Jurkat, Clone E6-1 (cell line): ENCODE data around the gene RANBP10. TPM values are rescaled to one million over a fixed set of nuclear protein-coding genes. Genes with fewer than 3 reads are reported as not detected.
"Not testable (repeated sequence)": the region's sequence is repeated elsewhere in the genome, so short reads cannot be mapped to it uniquely, and the experiment has no call there.

ENCODE experiments used
- DNase-seq: peaks from one replicate; pipeline ENCODE4 v3.0.0-alpha.2; 2011; ENCODE audit warnings: low read depth, low spot score
- H3K4me3 ChIP-seq: 2 replicates; pipeline ENCODE4 v1.5.1; 2011; ENCODE audit warnings: mild to moderate bottlenecking, low read length, control low read depth, moderate library complexity
- polyA plus RNA-seq: library from polyadenylated mRNA; unstranded; fragments of >200 nt; gene quantifications from one replicate; pipeline ENCODE4 v1.2.1, GENCODE V29; 2012; ENCODE audit warnings: missing spikeins; ENCODE audit not compliant: insufficient read length, insufficient read depth

Gene RANBP10
- 15.3 TPM for polyA plus RNA-seq

DNA sequence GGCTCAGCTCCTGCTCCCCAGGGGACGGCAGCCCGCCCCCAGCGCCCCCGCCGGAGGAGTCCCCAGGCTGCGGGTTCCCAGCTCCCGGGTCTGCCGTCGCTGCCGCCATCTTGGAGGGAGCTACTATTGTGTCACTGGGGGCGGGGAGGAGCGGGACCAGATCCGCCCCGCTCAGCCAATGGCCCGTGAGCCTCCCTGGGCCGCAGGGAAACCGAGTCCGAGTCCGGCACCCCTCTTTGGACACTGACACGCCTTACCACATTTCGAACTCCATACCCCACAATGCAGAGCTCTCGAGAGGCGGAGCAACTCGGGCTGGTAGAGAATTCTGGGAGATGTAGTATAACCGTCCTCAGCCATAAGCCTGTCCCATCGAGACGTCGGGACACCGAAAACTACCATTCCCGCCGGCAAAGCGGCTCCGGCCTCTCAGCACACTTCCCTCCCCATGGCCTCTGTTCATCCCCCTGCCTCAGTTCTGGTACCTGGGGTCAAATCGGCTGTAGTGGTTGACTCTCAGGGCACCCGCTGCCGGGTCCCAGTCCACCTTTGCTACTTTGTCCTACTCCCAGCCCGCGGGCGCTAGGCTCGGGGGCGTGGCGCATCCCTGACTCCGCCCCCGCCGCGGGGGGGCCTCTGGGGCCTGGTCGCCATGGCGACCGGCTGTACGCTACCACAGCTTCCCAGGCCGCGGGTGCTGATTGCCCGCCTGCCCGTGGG is at the start of gene RANBP10, which contains the start of gene TSNAXIP1:
Gene RANBP10 (minus strand): TSS at position 133 of the 720 bp plus-strand sequence. CDS start 24 bp downstream, at position 109.
Gene TSNAXIP1 (plus strand): TSS at position 462 of the 720 bp plus-strand sequence. CDS start 261 bp downstream, outside the sequence.
- peak; percentile 98 for DNase-seq
- H3K4me3 ChIP-seq, result peak within 1 kb of the TSS; percentile 98

DNA sequence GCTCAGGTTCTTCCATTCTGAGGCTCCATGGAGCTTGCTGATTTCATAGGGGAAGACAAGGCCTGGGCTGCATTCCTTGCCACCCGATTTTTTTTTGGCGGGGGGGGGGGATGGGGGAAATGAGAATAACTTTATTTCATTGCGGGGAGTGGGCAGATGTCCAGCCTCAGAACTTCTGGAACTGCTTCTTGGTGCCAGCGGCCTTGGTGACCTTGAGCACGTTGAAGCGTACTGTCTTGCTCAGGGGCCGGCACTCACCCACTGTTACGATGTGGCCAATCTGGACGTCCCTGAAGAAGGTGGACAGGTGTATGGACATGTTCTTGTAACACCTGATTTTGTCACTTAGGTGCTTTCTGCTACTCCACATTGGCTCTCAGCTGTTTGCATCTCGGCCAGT is 49.4 kb upstream of the RANBP10 start:
- DNase-seq, result no peak
- no peak overlapping the region for H3K4me3 ChIP-seq

DNA sequence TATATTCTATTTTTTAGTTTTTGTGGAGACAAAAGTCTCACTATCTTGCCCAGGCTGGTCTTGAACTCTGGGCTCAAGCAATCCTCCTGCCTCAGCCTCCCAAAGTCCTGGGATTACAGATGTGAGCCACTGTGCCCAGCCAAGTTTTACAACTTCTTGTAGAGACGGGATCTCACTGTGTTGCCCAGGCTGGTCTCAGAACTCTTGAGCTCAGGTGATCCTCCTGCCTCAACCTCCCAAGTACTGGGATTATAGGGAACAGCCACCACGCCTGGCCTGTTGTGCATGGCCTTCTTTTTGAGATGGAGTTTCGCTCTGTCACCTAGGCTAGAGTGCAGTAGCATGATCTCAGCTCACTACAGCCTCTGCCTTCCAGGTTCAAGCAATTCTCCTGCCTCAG is 47.3 kb upstream of the RANBP10 start:
- H3K4me3 ChIP-seq, result no peak overlapping the region

GRCh38 chr16:67848118-67848517 is 41.8 kb upstream of the RANBP10 start:
- DNase-seq, result no peak
- H3K4me3 ChIP-seq, result peak overlapping the region; percentile 92

More for the DNA sequence above, 47.3 kb upstream of the RANBP10 start:
- no peak for DNase-seq

- peak within 1 kb of the TSS; percentile 92 for H3K4me3 ChIP-seq
- DNase-seq, result no peak
Measured at GRCh38 chr16:67847064-67847861, 40.9 kb upstream of the RANBP10 start, which contains the start of gene CENPT. CENPT (minus strand) TSS chr16:67847693; CDS start chr16:67833859, 13,834 bp downstream.

- peak within 1 kb of the TSS; percentile 92 for H3K4me3 ChIP-seq
Measured at GRCh38 chr16:67846320-67847063, 40.1 kb upstream of the RANBP10 start, which contains the start of gene NUTF2. NUTF2 (plus strand) TSS chr16:67846933; CDS start chr16:67865131, 18,198 bp downstream.

DNA sequence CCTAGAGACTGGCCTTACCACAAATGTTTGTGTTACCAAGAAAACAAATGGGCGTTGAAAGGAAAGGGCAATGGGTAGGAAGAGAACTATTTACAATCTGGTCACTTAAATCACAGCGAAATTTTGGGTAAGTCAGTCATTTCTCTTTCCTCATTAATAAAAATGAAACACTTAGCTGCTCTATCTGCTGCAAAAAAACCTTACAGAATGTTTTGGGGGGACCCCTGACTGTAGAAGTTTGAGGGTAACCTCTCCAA is 39.6 kb upstream of the RANBP10 start:
- H3K4me3 ChIP-seq, result peak overlapping the region; percentile 92
- DNase-seq, result no peak

More at GRCh38 chr16:67846320-67847063, 40.1 kb upstream of the RANBP10 start, which contains the start of gene NUTF2:
- peak; percentile 92 for DNase-seq

- DNase-seq, result no peak
- peak overlapping the region; percentile 92 for H3K4me3 ChIP-seq
Measured at GRCh38 chr16:67845291-67846062, 39.1 kb upstream of the RANBP10 start.

DNA sequence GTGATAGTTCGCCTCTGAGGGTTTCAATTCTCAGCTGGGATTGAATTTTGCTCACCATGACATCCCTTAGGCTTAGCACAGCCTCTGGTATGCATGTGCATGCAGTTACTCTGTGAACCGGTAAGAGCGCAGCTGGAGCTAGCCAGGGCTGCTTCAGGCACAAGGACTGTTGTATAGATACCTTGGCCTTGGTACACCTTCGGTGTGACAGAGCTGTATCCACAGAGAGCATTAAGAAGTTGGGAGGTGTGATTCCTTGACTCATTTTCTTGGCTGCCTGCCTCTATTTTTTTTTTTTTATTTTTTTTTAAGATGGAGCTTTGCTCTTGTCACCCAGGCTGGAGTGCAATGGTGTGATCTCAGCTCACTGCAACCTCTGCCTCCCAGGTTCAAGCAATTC is 38.1 kb upstream of the RANBP10 start:
- no peak overlapping the region for H3K4me3 ChIP-seq
- DNase-seq, result no peak

GRCh38 chr16:67843343-67843765 is 37.0 kb upstream of the RANBP10 start:
- peak; percentile 50 for DNase-seq
- peak overlapping the region; percentile 81 for H3K4me3 ChIP-seq

- peak overlapping the region; percentile 81 for H3K4me3 ChIP-seq
- peak; percentile 27 for DNase-seq
Measured at GRCh38 chr16:67842509-67843342, 36.4 kb upstream of the RANBP10 start.

DNA sequence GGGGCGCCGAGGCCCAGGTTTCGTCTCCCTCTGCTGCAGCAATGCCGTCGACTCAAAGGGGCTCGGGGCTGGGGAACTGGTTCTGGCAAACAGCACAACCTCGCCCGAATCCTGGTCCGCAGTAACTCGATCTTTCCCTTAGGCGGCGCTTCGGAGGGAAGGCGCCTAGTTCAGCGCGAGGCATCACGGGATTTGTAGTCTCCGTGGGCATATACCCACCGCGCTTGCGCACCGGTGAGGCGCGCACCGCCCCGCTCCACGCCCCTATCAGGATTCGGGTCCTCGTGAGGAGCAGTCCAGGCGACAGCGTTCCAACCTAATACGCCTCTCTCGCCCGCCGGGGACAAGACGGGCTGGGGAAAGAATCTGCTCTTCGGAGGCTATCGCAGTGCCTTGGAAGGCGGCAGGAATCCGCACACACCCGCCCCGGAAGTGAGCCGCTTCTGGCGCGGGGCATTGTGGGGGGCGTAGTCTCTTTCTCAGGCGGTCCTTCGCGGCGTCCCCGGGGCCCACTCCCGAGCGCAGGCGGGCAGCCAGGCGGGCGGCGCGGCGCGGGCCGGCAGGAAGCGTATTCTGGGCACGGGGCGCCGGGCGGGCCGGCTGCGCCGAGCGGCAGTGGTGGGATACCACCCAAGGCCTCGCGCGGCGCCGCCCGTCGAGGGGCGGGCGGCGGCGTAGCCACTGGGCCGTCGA is 35.6 kb upstream of the RANBP10 start, which contains the start of gene THAP11:
Gene THAP11 (plus strand): TSS at position 505 of the 693 bp plus-strand sequence. CDS start 235 bp downstream, outside the sequence.
- peak; percentile 95 for DNase-seq
- peak within 1 kb of the TSS; percentile 81 for H3K4me3 ChIP-seq

GRCh38 chr16:67841198-67841815 is 34.9 kb upstream of the RANBP10 start:
- DNase-seq, result no peak
- peak overlapping the region; percentile 81 for H3K4me3 ChIP-seq

DNA sequence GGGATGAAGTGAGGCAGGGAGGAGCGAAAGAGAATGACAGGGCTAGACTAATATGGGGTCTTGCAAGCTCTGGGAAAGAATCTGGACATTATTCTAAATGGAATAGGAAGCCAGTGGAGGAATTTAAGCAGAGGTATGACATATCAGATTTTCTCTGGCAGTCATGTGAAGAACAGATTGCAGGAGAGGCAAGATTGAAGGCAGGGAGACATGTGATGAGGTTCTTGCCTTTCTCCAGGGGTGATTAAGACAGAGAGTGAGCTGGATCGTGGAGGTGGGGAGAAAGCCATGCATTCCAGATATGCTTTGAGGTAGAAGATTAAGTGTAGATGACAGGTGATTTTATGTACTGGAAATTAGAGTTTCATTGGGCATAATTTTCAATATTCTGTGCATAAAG is 31.5 kb upstream of the RANBP10 start:
- H3K4me3 ChIP-seq, result no peak overlapping the region
- DNase-seq, result no peak

- not testable (repeated sequence) for DNase-seq, H3K4me3 ChIP-seq
Measured at GRCh38 chr16:67837190-67837589, 30.8 kb upstream of the RANBP10 start.

- peak overlapping the region; percentile 68 for H3K4me3 ChIP-seq
- DNase-seq, result no peak
Measured at GRCh38 chr16:67834242-67834614, 27.9 kb upstream of the RANBP10 start.
